GM18858 (cell line): ENCODE measurements around the gene CYP4B1.
"Not testable (repeated sequence)": the region's sequence is repeated elsewhere in the genome, so short reads cannot be mapped to it uniquely, and the experiment has no call there.

ENCODE experiments used
- ATAC-seq: cut with Tn5 transposase; IDR thresholded peaks from one replicate; pipeline ENCODE4 v1.9.1; 2021; ENCODE audit not compliant: unreplicated experiment

The CYP4B1 gene

GRCh38 chr1:46813858-46814396, 15.1 kb downstream of the CYP4B1 start:
- ATAC-seq, result no peak

- ATAC-seq, result no peak
These were observed 16.3 kb downstream of the CYP4B1 start for GRCh38 chr1:46815133-46815532.

- no peak for ATAC-seq
These were observed 18.1 kb downstream of the CYP4B1 start for GRCh38 chr1:46816930-46817329.

GRCh38 chr1:46817814-46818213, 19.0 kb downstream of the CYP4B1 start:
- no peak for ATAC-seq

- ATAC-seq, result no peak
These were observed 19.7 kb downstream of the CYP4B1 start for GRCh38 chr1:46818591-46818990.

- no peak for ATAC-seq
These were observed 20.5 kb downstream of the CYP4B1 start for GRCh38 chr1:46819335-46819734.

GRCh38 chr1:46820076-46820475, 21.2 kb downstream of the CYP4B1 start:
- ATAC-seq, result no peak

GRCh38 chr1:46820560-46821060, 21.8 kb downstream of the CYP4B1 start:
- ATAC-seq, result no peak

GRCh38 chr1:46822248-46822826, 23.5 kb downstream of the CYP4B1 start:
- no peak for ATAC-seq

GRCh38 chr1:46823151-46823550, 24.3 kb downstream of the CYP4B1 start:
- ATAC-seq, result no peak

GRCh38 chr1:46826892-46827291, 28.0 kb downstream of the CYP4B1 start:
- ATAC-seq, result not testable (repeated sequence)

GRCh38 chr1:46830665-46831322, 31.9 kb downstream of the CYP4B1 start:
- ATAC-seq, result no peak

- not testable (repeated sequence) for ATAC-seq
These were observed 36.6 kb downstream of the CYP4B1 start for GRCh38 chr1:46835469-46835868.

GRCh38 chr1:46846386-46846785, 47.5 kb downstream of the CYP4B1 start:
- not testable (repeated sequence) for ATAC-seq

GRCh38 chr1:46857660-46858065, 58.8 kb downstream of the CYP4B1 start:
- not testable (repeated sequence) for ATAC-seq

- ATAC-seq, result no peak
These were observed 63.5 kb downstream of the CYP4B1 start for GRCh38 chr1:46862348-46862747.
